ENCODE results near the gene KRT86. TPM values are rescaled to one million over a fixed set of nuclear protein-coding genes. Genes with fewer than 3 reads are reported as not detected.

The KRT86 gene
- total and polyA plus RNA-seq, 2 donors (not counting 1 experiment from before 2014, with no cell fraction given) = not detected

DNA sequence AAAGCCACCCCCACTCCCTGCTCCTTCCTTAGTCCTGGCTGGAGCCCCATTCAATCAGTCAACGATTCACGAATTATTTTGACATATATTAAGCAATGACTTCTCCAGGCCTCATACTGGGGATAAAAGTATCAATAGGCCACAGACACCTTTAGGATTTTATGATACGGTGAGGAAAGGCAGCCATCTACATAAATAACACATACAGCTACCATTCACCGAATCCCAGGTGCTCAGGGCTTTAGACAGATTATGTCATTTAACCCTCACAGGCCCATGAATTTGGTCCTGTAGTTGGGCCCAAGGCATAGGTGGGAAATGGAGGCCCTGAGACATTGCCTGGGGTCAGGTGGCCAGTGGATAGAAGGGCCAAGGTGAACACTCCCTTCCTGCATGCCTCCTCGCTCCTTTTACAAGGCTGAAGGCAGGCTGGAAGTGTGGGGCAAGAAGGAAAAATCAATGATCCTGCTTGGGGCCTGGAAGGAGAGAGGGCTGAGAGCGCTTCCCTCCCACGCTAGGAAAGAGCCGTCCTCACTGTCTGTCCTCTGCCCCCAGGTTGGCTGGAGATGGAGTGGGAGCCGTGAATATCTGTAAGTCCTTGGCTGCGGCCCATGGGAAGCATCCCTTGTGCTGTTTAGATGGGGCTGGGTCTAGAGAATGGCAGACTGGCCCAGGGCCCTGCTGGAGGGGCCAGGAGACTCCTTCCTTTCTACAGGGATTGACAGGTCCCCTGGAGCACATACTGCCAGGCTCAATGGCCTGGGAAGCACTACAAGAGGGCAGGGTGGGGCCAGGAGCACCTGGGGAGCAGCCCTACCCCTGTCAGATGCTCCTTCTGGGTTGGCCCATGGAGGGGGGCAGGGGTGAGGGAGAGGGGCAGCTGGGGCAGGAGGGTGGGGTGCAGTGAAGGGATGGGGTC, 26.6 kb upstream of the KRT86 start:
- no peak overlapping the region for H3K9ac ChIP-seq (ENCODE audit: low read length)
- H3K27me3 ChIP-seq (replicated peaks in 1 of 4; ENCODE audit: control extremely low read depth in 1 of 4, control insufficient read depth in 3 of 4, insufficient read depth in 4 of 4, low read length in 3 of 4) = peaks cover 0 to 19% (median 4%) of the 10 kb centered on the region in 4 experiments
- Mint-ChIP-seq H3K4me3 (no peak overlapping the region), H3K9me3 (ENCODE audit: insufficient read depth) (no peaks in the 10 kb centered on the region), H3K27ac (no peak overlapping the region), H3K4me1 (peaks cover 9% of the 10 kb centered on the region), H3K27me3 (peaks cover 43% of the 10 kb centered on the region)
- H3K4me2 ChIP-seq (replicated peaks; ENCODE audit: low read depth, low read length, poor library complexity, severe bottlenecking) = no peak overlapping the region
- ChIA-PET POLR2A (no interaction called here), CTCF (no interaction called here)
- ATAC-seq (ENCODE audit: low read depth) = no peak
- no peaks in the 10 kb centered on the region for H3K79me2 ChIP-seq (ENCODE audit: control insufficient read depth, insufficient read depth, low read length)
- H3K36me3 ChIP-seq (replicated peaks in 1 of 2; ENCODE audit: control extremely low read depth in 1 of 2, control insufficient read depth in 1 of 2, extremely low read depth in 1 of 2, insufficient read depth in 2 of 2, low read length in 1 of 2) = no peaks in the 10 kb centered on the region
- no peaks in the 10 kb centered on the region for H4K20me1 ChIP-seq (ENCODE audit: control insufficient read depth, insufficient read depth, low read length, poor library complexity, severe bottlenecking)
- H3K27ac ChIP-seq (ENCODE audit: low read length in 2 of 2) = no peak overlapping the region
- peaks cover 0 to 7% of the 10 kb centered on the region in 2 donors for H3K4me1 ChIP-seq (ENCODE audit: control insufficient read depth in 2 of 2, insufficient read depth in 2 of 2, low read length in 2 of 2)
- no peaks in the 10 kb centered on the region for H3K9me3 ChIP-seq (ENCODE audit: control extremely low read depth in 1 of 3, control insufficient read depth in 2 of 3, insufficient read depth in 1 of 3, low read length in 2 of 3)
- no peak for DNase-seq
- intact Hi-C loops (cut with micrococcal nuclease) = no loop called here
- no peak overlapping the region for H2AFZ ChIP-seq (ENCODE audit: insufficient read depth, low read depth, low read length, poor library complexity, severe bottlenecking)
- WGBS (ENCODE audit: insufficient coverage) = 98% methylated on average over 6 of the region's 10 CpGs
- TF ChIP-seq EZH2 (IDR thresholded peaks at IDR 0.05; ENCODE audit: borderline replicate concordance, insufficient read depth, low read depth, low read length, poor library complexity, severe bottlenecking) (no peak), CTCF (IDR thresholded peaks at IDR 0.05) (no peak)
- no peak overlapping the region for H3K4me3 ChIP-seq (ENCODE audit: control extremely low read depth in 1 of 5, extremely low read depth in 1 of 5, insufficient read depth in 1 of 5, low read depth in 2 of 5, low read length in 4 of 5)
